GM12872 (cell line): ENCODE data around the gene MCM8.

Experiments used
- TF ChIP-seq, protein P1 (sequence below): IDR thresholded peaks from 3 replicates; pipeline ENCODE4 v1.5.1; 2011; ENCODE audit warnings: low read depth, mild to moderate bottlenecking, low read length, moderate library complexity; ENCODE audit not compliant: insufficient read depth

The MCM8 gene

GRCh38 chr20:6036213-6036612 is 85.8 kb downstream of the MCM8 start:
- TF ChIP-seq, protein P1, sequence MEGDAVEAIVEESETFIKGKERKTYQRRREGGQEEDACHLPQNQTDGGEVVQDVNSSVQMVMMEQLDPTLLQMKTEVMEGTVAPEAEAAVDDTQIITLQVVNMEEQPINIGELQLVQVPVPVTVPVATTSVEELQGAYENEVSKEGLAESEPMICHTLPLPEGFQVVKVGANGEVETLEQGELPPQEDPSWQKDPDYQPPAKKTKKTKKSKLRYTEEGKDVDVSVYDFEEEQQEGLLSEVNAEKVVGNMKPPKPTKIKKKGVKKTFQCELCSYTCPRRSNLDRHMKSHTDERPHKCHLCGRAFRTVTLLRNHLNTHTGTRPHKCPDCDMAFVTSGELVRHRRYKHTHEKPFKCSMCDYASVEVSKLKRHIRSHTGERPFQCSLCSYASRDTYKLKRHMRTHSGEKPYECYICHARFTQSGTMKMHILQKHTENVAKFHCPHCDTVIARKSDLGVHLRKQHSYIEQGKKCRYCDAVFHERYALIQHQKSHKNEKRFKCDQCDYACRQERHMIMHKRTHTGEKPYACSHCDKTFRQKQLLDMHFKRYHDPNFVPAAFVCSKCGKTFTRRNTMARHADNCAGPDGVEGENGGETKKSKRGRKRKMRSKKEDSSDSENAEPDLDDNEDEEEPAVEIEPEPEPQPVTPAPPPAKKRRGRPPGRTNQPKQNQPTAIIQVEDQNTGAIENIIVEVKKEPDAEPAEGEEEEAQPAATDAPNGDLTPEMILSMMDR = no peak

DNA sequence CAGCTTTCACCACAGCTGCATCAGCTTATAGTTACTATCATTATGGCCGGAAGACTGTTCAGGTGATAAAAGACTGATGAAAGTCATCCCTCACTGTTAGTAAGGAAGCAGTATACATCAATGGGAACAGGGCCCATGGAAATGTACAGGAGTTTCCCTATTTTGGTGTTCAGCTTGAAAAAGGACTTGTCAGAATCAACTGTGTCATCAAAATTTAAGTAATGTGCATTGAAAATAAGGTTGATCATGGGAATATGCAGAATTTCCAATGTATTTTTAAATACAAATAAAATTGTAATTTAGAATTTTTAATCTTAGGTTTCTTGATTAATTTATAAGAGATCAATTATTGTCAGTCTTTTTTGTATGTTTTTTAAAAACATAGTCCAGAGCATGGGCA is 86.6 kb downstream of the MCM8 start:
- TF ChIP-seq, protein P1 = no peak

DNA sequence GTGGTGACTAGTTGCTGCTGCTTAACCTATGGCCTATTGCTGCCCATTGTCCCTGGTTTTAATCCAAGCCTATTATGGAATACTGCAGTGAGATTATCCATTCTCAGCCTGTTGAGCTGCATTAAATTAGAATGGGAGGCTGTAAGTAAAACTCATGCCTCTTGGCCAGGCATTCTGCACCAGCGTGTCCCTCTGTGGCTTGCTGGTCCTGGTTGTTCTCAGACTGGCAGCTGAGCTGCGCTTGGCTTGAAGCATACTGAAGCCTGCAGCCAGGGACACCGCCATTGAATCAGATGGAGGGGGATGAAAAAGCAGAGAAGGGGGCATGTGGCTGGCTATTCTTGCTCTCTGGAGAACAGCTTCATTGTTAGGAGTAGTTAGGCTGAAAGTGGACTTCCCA is 87.8 kb downstream of the MCM8 start:
- TF ChIP-seq, protein P1 = no peak

DNA sequence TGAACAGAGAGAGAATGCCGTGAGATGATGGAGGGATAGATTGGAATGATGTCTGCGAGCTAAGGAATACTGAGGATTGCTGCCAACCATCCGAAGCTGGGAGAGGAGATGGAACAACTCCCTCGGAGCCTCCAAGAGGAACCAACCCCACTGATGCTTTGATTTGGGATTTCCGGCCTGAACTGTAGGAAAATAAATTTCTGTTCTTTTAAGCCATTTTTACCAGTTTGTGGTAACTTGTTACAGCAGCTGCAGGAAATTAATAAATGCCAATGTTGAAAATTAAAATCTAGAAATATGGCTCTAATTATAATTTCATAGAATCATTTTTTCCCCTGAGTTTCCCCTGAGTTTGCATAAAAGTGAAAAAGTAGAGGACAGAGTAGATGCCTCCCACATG is 89.3 kb downstream of the MCM8 start:
- TF ChIP-seq, protein P1 = no peak

DNA sequence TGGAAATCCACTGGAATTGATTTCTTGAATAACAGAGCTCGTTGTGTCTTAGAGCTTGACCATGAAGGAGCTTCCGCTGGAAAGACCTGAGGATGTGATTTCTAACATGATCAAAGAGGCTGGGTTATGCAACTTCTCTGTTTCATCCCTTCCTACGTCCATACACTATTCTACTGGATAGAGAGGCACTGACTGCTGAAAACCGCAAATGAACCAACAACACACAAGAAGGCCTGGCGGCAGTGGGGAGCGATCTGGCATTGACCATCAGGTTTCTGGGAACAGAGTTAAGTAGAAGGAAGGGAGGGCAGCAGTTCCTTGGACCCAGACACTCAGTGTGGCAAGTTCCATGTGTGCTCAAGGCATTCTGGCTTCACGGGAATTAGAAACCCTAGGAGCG is 90.1 kb downstream of the MCM8 start:
- TF ChIP-seq, protein P1 = no peak

GRCh38 chr20:6040958-6041807 is 90.7 kb downstream of the MCM8 start:
- TF ChIP-seq, protein P1 = no peak

DNA sequence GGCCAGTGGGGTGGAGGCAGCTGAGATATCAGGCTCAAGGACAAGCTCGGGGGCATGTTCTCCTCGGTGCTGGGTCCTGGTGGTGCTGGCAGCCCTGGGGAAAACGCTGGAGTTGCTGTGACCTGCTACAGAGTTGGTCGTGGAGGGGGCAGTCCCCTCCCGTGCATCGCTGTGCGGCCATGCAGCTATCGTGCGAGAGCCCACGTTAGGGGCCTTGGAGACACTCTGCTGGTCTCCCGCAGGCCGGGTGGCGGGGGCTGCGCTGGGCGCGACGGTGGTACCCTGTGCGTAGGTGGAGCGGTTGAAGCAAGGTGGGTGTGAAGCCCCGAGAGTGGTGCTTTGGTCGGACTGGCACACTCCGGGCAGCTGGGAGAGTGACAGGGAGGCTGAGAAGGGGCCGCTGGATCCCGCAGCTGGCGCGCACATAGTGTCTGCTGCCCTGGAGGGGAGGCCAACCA is 91.4 kb downstream of the MCM8 start:
- TF ChIP-seq, protein P1 = no peak
